SK-N-SH (cell line): Measurements from ENCODE around the gene AUTS2. TPM values are rescaled to one million over a fixed set of nuclear protein-coding genes. Genes with fewer than 3 reads are reported as not detected.

Source experiments
- CTCF ChIA-PET: fragments of 300-600, 350-600 bp; formaldehyde crosslinking; extraction: SDS; loops from one replicate; lab custom pipeline; 2021; lab: Yijun Ruan, JAX
- POLR2A ChIA-PET: fragments of 350-600 bp; sonication (Branson Sonifier 250); formaldehyde crosslinking; extraction: SDS; loops from one replicate; lab custom pipeline; 2020; ENCODE audit warnings: antibody characterized with exemption, inconsistent platforms; lab: Yijun Ruan, JAX
- DNase-seq: peaks from one replicate; pipeline ENCODE4 v3.0.0; 2012
- H2AFZ ChIP-seq: fragments of 200-600 bp; sonication (generic); 2 replicates; pipeline ENCODE4 v1.8.1; 2016; ENCODE audit warnings: antibody characterized with exemption, mild to moderate bottlenecking, low read depth
- H3F3A ChIP-seq: fragments of 200-600 bp; sonication (generic); replicated peaks from 2 replicates; pipeline ENCODE3; 2016; ENCODE audit warnings: antibody characterized with exemption, mild to moderate bottlenecking; ENCODE audit not compliant: insufficient read depth
- H3K27ac ChIP-seq, 2 experiments: fragments of 200-500 bp in 1 of 2; fragments of 200-600 bp in 1 of 2; sonication (Bioruptor generic) in 1 of 2; sonication (generic), shearing (Covaris generic) in 1 of 2; 2 replicates each; pipeline versions ENCODE4 v1.5.1 to v1.6.1; 2014 to 2016; ENCODE audit warnings: low read depth in 2 of 2, inconsistent platforms in 1 of 2, low read length in 1 of 2, mild to moderate bottlenecking in 1 of 2, mixed read lengths in 1 of 2
- H3K27me3 ChIP-seq: fragments of 200-600 bp; sonication (generic), shearing (Covaris generic); 2 replicates; pipeline ENCODE4 v1.6.1; 2016; ENCODE audit warnings: mixed run types; ENCODE audit not compliant: insufficient read depth
- H3K36me3 ChIP-seq, 2 experiments: fragments of 200-500 bp in 1 of 2; fragments of 200-600 bp in 1 of 2; sonication (Bioruptor generic) in 1 of 2; sonication (generic) in 1 of 2; replicated peaks in 1 of 2; 2 replicates each; pipeline versions ENCODE3 to v1.5.1; 2014 to 2016; ENCODE audit warnings: low read length in 1 of 2, mild to moderate bottlenecking in 1 of 2; ENCODE audit not compliant: insufficient read depth in 2 of 2, control insufficient read depth in 1 of 2
- H3K4me1 ChIP-seq, 2 experiments: fragments of 200-500 bp in 1 of 2; fragments of 200-600 bp in 1 of 2; sonication (Bioruptor generic) in 1 of 2; sonication (generic), shearing (Covaris generic) in 1 of 2; 2 replicates each; pipeline versions ENCODE4 v1.5.1 to v1.6.1; 2014 to 2016; ENCODE audit warnings: low read depth in 1 of 2, low read length in 1 of 2, mixed run types in 1 of 2; ENCODE audit not compliant: insufficient read depth in 2 of 2, control insufficient read depth in 1 of 2
- H3K4me2 ChIP-seq: fragments of 200-600 bp; sonication (generic), shearing (Covaris generic); 2 replicates; pipeline ENCODE4 v1.6.1; 2017; ENCODE audit warnings: mixed run types
- H3K4me3 ChIP-seq, 2 experiments: fragments of 200-500 bp in 1 of 2; fragments of 200-600 bp in 1 of 2; sonication (Bioruptor generic) in 1 of 2; sonication (generic), shearing (Covaris generic) in 1 of 2; 2 replicates each; pipeline versions ENCODE4 v1.5.1 to v1.8.1; 2014 to 2016; ENCODE audit warnings: low read depth in 2 of 2, inconsistent platforms in 1 of 2, low read length in 1 of 2, mild to moderate bottlenecking in 1 of 2, mixed read lengths in 1 of 2, moderate library complexity in 1 of 2
- H3K79me2 ChIP-seq: fragments of 200-600 bp; sonication (generic); 2 replicates; pipeline ENCODE4 v1.8.1; 2017; ENCODE audit warnings: mild to moderate bottlenecking; ENCODE audit not compliant: insufficient read depth
- H3K9ac ChIP-seq: fragments of 200-600 bp; sonication (generic); 2 replicates; pipeline ENCODE4 v1.6.1; 2017; ENCODE audit warnings: mixed run types
- H3K9me2 ChIP-seq: fragments of 200-600 bp; sonication (generic); 2 replicates; pipeline ENCODE4 v1.6.1; 2017; ENCODE audit warnings: mixed run types
- H3K9me3 ChIP-seq: fragments of 200-600 bp; sonication (generic); 2 replicates; pipeline ENCODE4 v1.6.1; 2017; ENCODE audit warnings: mixed run types, mild to moderate bottlenecking, moderate library complexity
- H4K20me1 ChIP-seq: fragments of 200-600 bp; sonication (generic); 2 replicates; pipeline ENCODE4 v1.6.1; 2017; ENCODE audit warnings: mild to moderate bottlenecking, mixed run types; ENCODE audit not compliant: insufficient read depth
- CHD2 ChIP-seq: fragments of 150-350 bp; IDR thresholded peaks from 2 replicates; pipeline ENCODE4 v1.6.1; 2018; ENCODE audit warnings: low read length; ENCODE audit not compliant: partially characterized antibody
- CTCF ChIP-seq: fragments of 200-600 bp; sonication (generic); IDR thresholded peaks from 2 replicates; pipeline ENCODE4 v1.6.1; 2017; ENCODE audit warnings: antibody characterized with exemption, mild to moderate bottlenecking, moderate library complexity
- ELF1 ChIP-seq: IDR thresholded peaks from 2 replicates; pipeline ENCODE4 v1.4.0; 2012
- IRF3 ChIP-seq: fragments of 150-350 bp; IDR thresholded peaks from 2 replicates; pipeline ENCODE4 v1.6.1; 2016; ENCODE audit warnings: mild to moderate bottlenecking, low read depth, low read length
- MAX ChIP-seq: IDR thresholded peaks from 2 replicates; pipeline ENCODE4 v1.4.0; 2012; ENCODE audit warnings: low read depth
- MXI1 ChIP-seq: IDR thresholded peaks from 2 replicates; pipeline ENCODE4 v1.6.1; 2012; ENCODE audit warnings: mild to moderate bottlenecking, low read depth, low read length, improper control_type of control experiment
- NRF1 ChIP-seq: IDR thresholded peaks from 2 replicates; pipeline ENCODE4 v1.6.1; 2012; ENCODE audit warnings: low read depth, mild to moderate bottlenecking, low read length
- RAD21 ChIP-seq: IDR thresholded peaks from 2 replicates; pipeline ENCODE4 v1.6.1; 2012; ENCODE audit warnings: mild to moderate bottlenecking, low read length
- RFX5 ChIP-seq: IDR thresholded peaks from 2 replicates; pipeline ENCODE4 v1.6.1; 2012; ENCODE audit warnings: mild to moderate bottlenecking, improper control_type of control experiment, low read length
- RXRA ChIP-seq: IDR thresholded peaks from 2 replicates; pipeline ENCODE4 v1.4.0; 2012; ENCODE audit warnings: low read depth, mild to moderate bottlenecking, borderline replicate concordance
- SIN3A ChIP-seq: IDR thresholded peaks from 2 replicates; pipeline ENCODE4 v1.6.1; 2012; ENCODE audit warnings: low read depth, mild to moderate bottlenecking, low read length, moderate library complexity, borderline replicate concordance
- SMC3 ChIP-seq: IDR thresholded peaks from 2 replicates; pipeline ENCODE4 v1.6.1; 2012; ENCODE audit warnings: low read depth, low read length, improper control_type of control experiment
- TAF1 ChIP-seq: IDR thresholded peaks from 2 replicates; pipeline ENCODE4 v1.6.1; 2012; ENCODE audit warnings: low read depth, mild to moderate bottlenecking, low read length, moderate library complexity, borderline replicate concordance
- TEAD4 ChIP-seq: IDR thresholded peaks from 2 replicates; pipeline ENCODE4 v1.4.0; 2012; ENCODE audit warnings: mild to moderate bottlenecking, borderline replicate concordance; ENCODE audit not compliant: insufficient read depth
- WGBS: methylation state at CpG from one replicate; pipeline ENCODE4 v1.1.6; 2017; ENCODE audit warnings: low lambda C conversion rate; 5-methylcytosine and 5-hydroxymethylcytosine counted together
- polyA plus RNA-seq, 3 experiments: library from polyadenylated mRNA; depleted of rRNA; stranded (reverse); fragments of >200 nt; gene quantifications; 2 replicates each; pipeline ENCODE4 v1.2.3, GENCODE V29; 2012
- TF ChIP-seq, protein P1 (sequence below): IDR thresholded peaks from 2 replicates; pipeline ENCODE4 v1.6.1; 2012; ENCODE audit warnings: mild to moderate bottlenecking, low read depth, low read length, moderate library complexity
- TF ChIP-seq, protein P2 (sequence below): IDR thresholded peaks from 2 replicates; pipeline ENCODE4; 2012

AUTS2 gene
- polyA plus RNA-seq, 1 of the 3 experiments (the other 2 are of a cell fraction) = 15.6 TPM

DNA sequence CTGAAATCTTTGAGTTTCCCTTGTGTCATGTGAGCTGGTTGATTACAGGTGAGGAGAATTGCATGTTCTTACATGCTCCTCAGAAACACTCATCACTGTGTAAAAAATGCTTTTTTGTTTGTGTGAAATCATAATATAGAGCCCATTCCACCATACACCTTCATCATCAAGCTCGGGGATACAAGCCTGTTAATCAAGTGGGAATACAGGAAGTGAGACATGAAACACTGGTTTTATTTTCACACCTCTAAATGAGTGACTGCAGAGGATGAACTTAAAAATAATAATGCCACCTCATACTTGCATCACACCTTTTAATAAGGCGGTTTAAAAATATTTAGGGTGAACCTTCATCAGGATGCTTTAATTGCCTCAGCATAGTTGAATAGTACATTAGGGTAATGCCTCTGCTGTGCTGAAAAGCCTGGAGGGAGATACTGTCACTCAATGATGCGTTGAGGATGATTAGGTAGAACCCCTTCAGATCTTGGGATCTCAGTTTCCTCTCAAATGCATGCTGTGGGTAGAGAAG lies 164.6 kb downstream of the AUTS2 start:
- Histone ChIP-seq H3K4me2 (no peak overlapping the region), H3K27me3 (no peaks in the 10 kb centered on the region), H4K20me1 (peaks cover 22% of the 10 kb centered on the region), H2AFZ (no peak overlapping the region), H3K9me3 (no peaks in the 10 kb centered on the region), H3K27ac (no peak overlapping the region), H3K36me3 (no peaks in the 10 kb centered on the region), H3K9ac (no peak overlapping the region), H3K79me2 (no peaks in the 10 kb centered on the region; the same call in 1 of the 2 replicates), H3K9me2 (no peaks in the 10 kb centered on the region), H3K4me1 (peaks cover 13 to 16% of the 10 kb centered on the region in 2 experiments; a peak in 3 of 4 replicates), H3F3A (no peaks in the 10 kb centered on the region), H3K4me3 (no peak overlapping the region)
- POLR2A ChIA-PET = no interaction called here
- no peak for TF ChIP-seq RFX5
- TF ChIP-seq, protein P1, sequence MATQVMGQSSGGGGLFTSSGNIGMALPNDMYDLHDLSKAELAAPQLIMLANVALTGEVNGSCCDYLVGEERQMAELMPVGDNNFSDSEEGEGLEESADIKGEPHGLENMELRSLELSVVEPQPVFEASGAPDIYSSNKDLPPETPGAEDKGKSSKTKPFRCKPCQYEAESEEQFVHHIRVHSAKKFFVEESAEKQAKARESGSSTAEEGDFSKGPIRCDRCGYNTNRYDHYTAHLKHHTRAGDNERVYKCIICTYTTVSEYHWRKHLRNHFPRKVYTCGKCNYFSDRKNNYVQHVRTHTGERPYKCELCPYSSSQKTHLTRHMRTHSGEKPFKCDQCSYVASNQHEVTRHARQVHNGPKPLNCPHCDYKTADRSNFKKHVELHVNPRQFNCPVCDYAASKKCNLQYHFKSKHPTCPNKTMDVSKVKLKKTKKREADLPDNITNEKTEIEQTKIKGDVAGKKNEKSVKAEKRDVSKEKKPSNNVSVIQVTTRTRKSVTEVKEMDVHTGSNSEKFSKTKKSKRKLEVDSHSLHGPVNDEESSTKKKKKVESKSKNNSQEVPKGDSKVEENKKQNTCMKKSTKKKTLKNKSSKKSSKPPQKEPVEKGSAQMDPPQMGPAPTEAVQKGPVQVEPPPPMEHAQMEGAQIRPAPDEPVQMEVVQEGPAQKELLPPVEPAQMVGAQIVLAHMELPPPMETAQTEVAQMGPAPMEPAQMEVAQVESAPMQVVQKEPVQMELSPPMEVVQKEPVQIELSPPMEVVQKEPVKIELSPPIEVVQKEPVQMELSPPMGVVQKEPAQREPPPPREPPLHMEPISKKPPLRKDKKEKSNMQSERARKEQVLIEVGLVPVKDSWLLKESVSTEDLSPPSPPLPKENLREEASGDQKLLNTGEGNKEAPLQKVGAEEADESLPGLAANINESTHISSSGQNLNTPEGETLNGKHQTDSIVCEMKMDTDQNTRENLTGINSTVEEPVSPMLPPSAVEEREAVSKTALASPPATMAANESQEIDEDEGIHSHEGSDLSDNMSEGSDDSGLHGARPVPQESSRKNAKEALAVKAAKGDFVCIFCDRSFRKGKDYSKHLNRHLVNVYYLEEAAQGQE = no peak
- no peak for TF ChIP-seq MAX
- CTCF ChIA-PET = interaction anchor here (1.5 kb wide), 1 partner anchor 55 kb away, joined by 4 read pairs; no protein-coding TSS in a partner anchor
- 90% methylated on average over 3 of the region's 3 CpGs for WGBS
- no peak for DNase-seq

GRCh38 chr7:69763513-69763912 lies 165.2 kb downstream of the AUTS2 start:
- peaks cover 9 to 12% of the 10 kb centered on the region in 2 experiments; a peak in 3 of 4 replicates for H3K4me1 ChIP-seq
- peaks cover 23% of the 10 kb centered on the region for H4K20me1 ChIP-seq
- ChIA-PET POLR2A (no interaction called here), CTCF (interaction anchor here (1.4 kb wide), 1 partner anchor 12 kb away, joined by 3 read pairs; no protein-coding TSS in a partner anchor)
- WGBS = 85% methylated on average over 3 of the region's 3 CpGs
- H3K9ac ChIP-seq = no peak overlapping the region
- no peak overlapping the region for H2AFZ ChIP-seq
- no peak for DNase-seq
- no peak overlapping the region for H3K4me3 ChIP-seq
- H3F3A ChIP-seq = no peaks in the 10 kb centered on the region
- H3K27me3 ChIP-seq = no peaks in the 10 kb centered on the region
- no peaks in the 10 kb centered on the region for H3K9me3 ChIP-seq
- H3K9me2 ChIP-seq = no peaks in the 10 kb centered on the region
- no peaks in the 10 kb centered on the region for H3K36me3 ChIP-seq
- no peaks in the 10 kb centered on the region; the same call in 1 of the 2 replicates for H3K79me2 ChIP-seq
- no peak overlapping the region for H3K4me2 ChIP-seq
- H3K27ac ChIP-seq = no peak overlapping the region
- TF ChIP-seq TEAD4 = no peak
- no peak for TF ChIP-seq SMC3
- no peak for TF ChIP-seq IRF3
- no peak for TF ChIP-seq RFX5
- TF ChIP-seq SIN3A = no peak
- no peak for TF ChIP-seq CHD2
- TF ChIP-seq TAF1 = no peak
- no peak for TF ChIP-seq CTCF
- TF ChIP-seq NRF1 = no peak
- no peak for TF ChIP-seq MXI1
- TF ChIP-seq, protein P2, sequence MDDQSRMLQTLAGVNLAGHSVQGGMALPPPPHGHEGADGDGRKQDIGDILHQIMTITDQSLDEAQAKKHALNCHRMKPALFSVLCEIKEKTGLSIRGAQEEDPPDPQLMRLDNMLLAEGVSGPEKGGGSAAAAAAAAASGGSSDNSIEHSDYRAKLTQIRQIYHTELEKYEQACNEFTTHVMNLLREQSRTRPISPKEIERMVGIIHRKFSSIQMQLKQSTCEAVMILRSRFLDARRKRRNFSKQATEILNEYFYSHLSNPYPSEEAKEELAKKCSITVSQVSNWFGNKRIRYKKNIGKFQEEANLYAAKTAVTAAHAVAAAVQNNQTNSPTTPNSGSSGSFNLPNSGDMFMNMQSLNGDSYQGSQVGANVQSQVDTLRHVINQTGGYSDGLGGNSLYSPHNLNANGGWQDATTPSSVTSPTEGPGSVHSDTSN = no peak
- TF ChIP-seq RAD21 = no peak
- no peak for TF ChIP-seq RXRA
- TF ChIP-seq ELF1 = no peak
